Breast epithelium (tissue), 4 donors: Measurements from ENCODE around the gene CYB5A. TPM values are rescaled to one million over a fixed set of nuclear protein-coding genes. Genes with fewer than 3 reads are reported as not detected.

ENCODE experiments used
- DNase-seq, 2 donors: peaks; one replicate each; pipeline ENCODE4 v3.0.0-alpha.2; 2019; ENCODE audit warnings: low spot score in 2 of 2
- H3K27ac ChIP-seq, 2 donors: fragments of 200-600 bp; sonication (generic) in 1 of 2; one replicate each; pipeline ENCODE4 v1.5.1; 2016 to 2019; ENCODE audit warnings: mild to moderate bottlenecking in 1 of 2
- H3K27me3 ChIP-seq, 2 donors: fragments of 200-600 bp; sonication (generic) in 1 of 2; one replicate each; pipeline versions ENCODE4 v1.5.1 to v1.6.0; 2017 to 2019; ENCODE audit warnings: control low read depth in 1 of 2, mild to moderate bottlenecking in 1 of 2
- H3K36me3 ChIP-seq: fragments of 200-600 bp; one replicate; pipeline ENCODE4 v1.5.1; 2019
- H3K4me1 ChIP-seq, 2 donors: fragments of 200-600 bp; sonication (generic); one replicate each; pipeline ENCODE4 v1.5.1; 2016 to 2019; ENCODE audit warnings: control low read depth in 1 of 2
- H3K4me3 ChIP-seq, 3 donors: fragments of 200-600 bp; sonication (generic); 1 replicate in 2 of 3; 2 replicates in 1 of 3; pipeline ENCODE4 v1.5.1; 2016 to 2019; ENCODE audit warnings: mild to moderate bottlenecking in 3 of 3, moderate library complexity in 2 of 3
- H3K9me3 ChIP-seq, 2 donors: fragments of 200-600 bp; sonication (generic) in 1 of 2; one replicate each; pipeline ENCODE4 v1.5.1; 2016 to 2019; ENCODE audit warnings: control low read depth in 1 of 2
- CTCF ChIP-seq, 3 donors: fragments of 450-650 bp; IDR thresholded peaks; one replicate each; pipeline ENCODE4 v1.5.1; 2016 to 2017; ENCODE audit warnings: antibody characterized with exemption in 3 of 3, mild to moderate bottlenecking in 3 of 3, moderate library complexity in 3 of 3
- POLR2A ChIP-seq: fragments of 450-650 bp; IDR thresholded peaks from one replicate; pipeline ENCODE4 v1.6.1; 2016; ENCODE audit warnings: antibody characterized with exemption, mild to moderate bottlenecking, moderate library complexity
- POLR2AphosphoS5 ChIP-seq, 3 donors: sonication (generic); formaldehyde crosslinking; IDR thresholded peaks; one replicate each; pipeline ENCODE4 v1.6.1; 2017; ENCODE audit warnings: antibody characterized with exemption in 3 of 3
- intact Hi-C: fragments of 100-400 bp; cut with DNase I; formaldehyde crosslinking; loops from one replicate; pipeline ENCODE4 v1.15.1; 2023; ENCODE audit warnings: low total_unique reads
- total RNA-seq, 3 donors: library from RNA; depleted of rRNA; stranded (reverse); fragments of >200 nt; gene quantifications; one replicate each; pipeline ENCODE4 v1.1.0, GENCODE V29; 2016

The CYB5A gene
- total RNA-seq, 3 donors from 2014 or later = 185 to 646 (median 300) TPM

- Histone ChIP-seq H3K9me3 (no peaks in the 10 kb centered on the region), H3K27ac (peak overlapping the region in 1 of 2 donors; percentile 20)
- intact Hi-C loops = no loop called here
Observed at GRCh38 chr18:74242438-74243096, 49.2 kb downstream of the CYB5A start.

GRCh38 chr18:74241970-74242369, 49.8 kb downstream of the CYB5A start:
- no peaks in the 10 kb centered on the region for H3K9me3 ChIP-seq
- no peaks in the 10 kb centered on the region for H3K36me3 ChIP-seq
- no peak overlapping the region for H3K4me3 ChIP-seq
- TF ChIP-seq POLR2A (no peak), POLR2AphosphoS5 (IDR thresholded peaks at IDR 0.05) (no peak), CTCF (IDR thresholded peaks at IDR 0.05) (no peak)
- intact Hi-C loops = no loop called here
- no peak overlapping the region for H3K27ac ChIP-seq
- no peak for DNase-seq
- no peaks in the 10 kb centered on the region for H3K27me3 ChIP-seq
- H3K4me1 ChIP-seq = no peaks in the 10 kb centered on the region

More at GRCh38 chr18:74242438-74243096, 49.2 kb downstream of the CYB5A start:
- H3K4me3 ChIP-seq = peak overlapping the region in 1 of 3 donors; percentile 27
- H3K4me1 ChIP-seq = no peaks in the 10 kb centered on the region
- TF ChIP-seq CTCF (IDR thresholded peaks at IDR 0.05) (no peak), POLR2AphosphoS5 (IDR thresholded peaks at IDR 0.05) (no peak), POLR2A (no peak)
- H3K27me3 ChIP-seq = no peaks in the 10 kb centered on the region
- no peaks in the 10 kb centered on the region for H3K36me3 ChIP-seq
- DNase-seq = no peak

DNA sequence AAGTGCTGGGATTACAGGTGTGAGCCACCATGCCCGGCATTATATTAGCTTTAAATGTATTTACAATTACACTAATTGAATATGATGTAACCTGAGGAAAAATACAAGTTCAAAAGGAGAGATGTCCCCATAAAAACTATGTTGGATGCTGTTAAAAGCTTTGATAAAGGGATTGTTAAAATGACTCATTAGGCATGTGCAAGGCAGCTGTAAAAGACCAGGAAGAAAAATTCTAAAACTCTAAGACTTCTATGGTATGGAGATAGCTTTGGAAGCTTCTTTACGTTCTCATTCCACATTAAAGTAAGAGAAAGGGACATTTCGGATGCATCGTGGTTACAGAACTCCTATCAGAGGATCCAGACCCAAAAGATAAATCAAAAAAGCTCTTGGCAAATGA, 50.3 kb downstream of the CYB5A start:
- TF ChIP-seq POLR2A (no peak), CTCF (IDR thresholded peaks at IDR 0.05) (no peak), POLR2AphosphoS5 (IDR thresholded peaks at IDR 0.05) (no peak)
- intact Hi-C loops = no loop called here
- no peaks in the 10 kb centered on the region for H3K27me3 ChIP-seq
- H3K4me3 ChIP-seq = no peak overlapping the region
- no peak for DNase-seq
- H3K36me3 ChIP-seq = no peaks in the 10 kb centered on the region
- H3K4me1 ChIP-seq = no peaks in the 10 kb centered on the region
- H3K9me3 ChIP-seq = no peaks in the 10 kb centered on the region
- no peak overlapping the region for H3K27ac ChIP-seq

GRCh38 chr18:74239567-74239966, 52.2 kb downstream of the CYB5A start:
- Histone ChIP-seq H3K9me3 (no peaks in the 10 kb centered on the region), H3K36me3 (no peaks in the 10 kb centered on the region), H3K4me1 (no peaks in the 10 kb centered on the region), H3K27ac (no peak overlapping the region), H3K4me3 (no peak overlapping the region), H3K27me3 (no peaks in the 10 kb centered on the region)
- no peak for DNase-seq
- intact Hi-C loops = no loop called here
- TF ChIP-seq POLR2AphosphoS5 (IDR thresholded peaks at IDR 0.05) = no peak
- no peak for TF ChIP-seq POLR2A
- TF ChIP-seq CTCF (IDR thresholded peaks at IDR 0.05) = no peak

DNA sequence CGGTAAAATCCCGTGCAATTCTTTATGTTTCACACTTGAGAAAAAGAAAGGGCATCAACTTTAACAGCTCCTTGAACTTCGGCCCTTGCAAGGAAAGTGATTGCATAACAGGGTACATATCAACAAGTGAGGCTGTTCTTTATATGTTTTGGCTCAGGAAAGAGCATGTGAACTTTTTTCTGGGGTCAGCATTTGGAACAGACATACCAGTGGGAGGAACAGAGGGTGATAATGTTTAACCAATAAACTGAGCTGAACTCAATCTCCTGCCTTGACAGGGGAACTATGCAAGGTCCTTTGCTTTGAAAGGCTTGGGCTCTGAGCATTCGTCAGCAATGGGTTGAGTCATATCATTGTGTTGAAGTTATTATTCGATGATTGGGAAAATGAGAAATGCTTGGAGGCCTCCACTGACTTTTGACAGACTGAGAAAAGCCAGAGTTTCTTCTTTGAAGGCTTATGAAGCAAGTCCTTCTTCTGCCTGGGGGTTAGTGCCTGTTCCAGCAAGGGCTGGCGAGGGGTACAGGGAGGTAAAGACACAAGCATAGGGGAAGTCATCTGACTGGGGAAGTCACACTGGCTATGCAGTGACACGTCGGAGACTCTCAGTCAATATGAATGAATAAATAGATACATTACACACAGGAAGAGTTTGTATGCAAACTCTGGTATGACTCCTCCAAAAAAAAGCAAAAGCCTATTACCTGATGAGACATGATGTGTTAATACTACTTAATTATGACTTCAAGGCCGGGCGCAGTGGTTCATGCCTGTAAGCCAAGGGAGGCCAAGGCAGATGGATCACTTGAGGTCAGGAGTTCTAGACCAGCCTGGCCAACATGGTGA, 57.2 kb downstream of the CYB5A start:
- Histone ChIP-seq H3K4me1 (no peaks in the 10 kb centered on the region), H3K27ac (peak overlapping the region; percentile 46 to 62), H3K4me3 (no peak overlapping the region), H3K9me3 (no peaks in the 10 kb centered on the region), H3K36me3 (no peaks in the 10 kb centered on the region), H3K27me3 (no peaks in the 10 kb centered on the region)
- no peak for TF ChIP-seq POLR2A
- no peak for TF ChIP-seq CTCF (IDR thresholded peaks at IDR 0.05)
- peak in 2 of 3 donors; percentile 32 to 63 for TF ChIP-seq POLR2AphosphoS5 (IDR thresholded peaks at IDR 0.05)
- intact Hi-C loops = no loop called here
- no peak for DNase-seq
